Endothelial cell of umbilical vein (primary cell): ENCODE data around the gene ACAP2. TPM values are rescaled to one million over a fixed set of nuclear protein-coding genes. Genes with fewer than 3 reads are reported as not detected.
A peak's percentile ranks its signal among the peaks of the same experiment; 100 is the strongest.

Experiments
- BruUV-seq: library from RNA; stranded (reverse); fragments of 400-500 nt; replicated peaks from 2 replicates; lab custom pipeline; 2021; lab: Mats Ljungman, UMichigan
- CTCF ChIA-PET: fragments of 300-600, 350-600 bp; sonication (Branson Sonifier 250); formaldehyde crosslinking; loops from one replicate; lab custom pipeline; 2021; ENCODE audit warnings: antibody characterized with exemption, inconsistent platforms; lab: Charles Lee
- POLR2A ChIA-PET: fragments of 300-600, 350-600 bp; sonication (Branson Sonifier 250); formaldehyde crosslinking; loops from one replicate; lab custom pipeline; 2021; ENCODE audit warnings: antibody characterized with exemption, inconsistent platforms; lab: Charles Lee
- DNase-seq: peaks from one replicate; pipeline ENCODE4 v3.0.0-alpha.2; 2011; ENCODE audit warnings: low read depth, low spot score
- FAIRE-seq: peaks from 2 replicates; lab custom pipeline; 2011; peaks lifted over from hg19 to GRCh38; lab: Jason Lieb, UNC
- H2AFZ ChIP-seq: 2 replicates; pipeline ENCODE4 v1.6.0; 2012; ENCODE audit warnings: low read depth, low read length, control low read depth, inconsistent platforms
- H3K27ac ChIP-seq: 2 replicates; pipeline ENCODE4 v1.5.1; 2011; ENCODE audit warnings: low read depth, mild to moderate bottlenecking, control low read depth, low read length, moderate library complexity; ENCODE audit not compliant: insufficient read depth
- H3K27me3 ChIP-seq, 2 experiments: 2 replicates each; pipeline versions ENCODE4 v1.6.0 to v1.6.1; 2011; ENCODE audit warnings: low read length in 2 of 2, mixed read lengths in 1 of 2; ENCODE audit not compliant: control insufficient read depth in 2 of 2, insufficient read depth in 2 of 2
- H3K36me3 ChIP-seq, 2 experiments: 2 replicates in 1 of 2; 3 replicates in 1 of 2; pipeline ENCODE4 v1.5.1; 2011; ENCODE audit warnings: low read length in 2 of 2, mild to moderate bottlenecking in 1 of 2, moderate library complexity in 1 of 2; ENCODE audit not compliant: control insufficient read depth in 2 of 2, insufficient read depth in 2 of 2; ENCODE audit errors: extremely low read depth in 1 of 2
- H3K4me1 ChIP-seq: 3 replicates; pipeline ENCODE4 v1.5.1; 2011; ENCODE audit warnings: mild to moderate bottlenecking, low read length; ENCODE audit not compliant: control insufficient read depth, insufficient read depth; ENCODE audit errors: extremely low read depth
- H3K4me2 ChIP-seq: 2 replicates; pipeline ENCODE4 v1.6.1; 2011; ENCODE audit warnings: low read length, control low read depth, mixed read lengths; ENCODE audit not compliant: insufficient read depth
- H3K4me3 ChIP-seq, 3 experiments: fragments of 200-600 bp in 1 of 3; sonication (generic), shearing (Covaris generic) in 1 of 3; replicated peaks in 1 of 3; 2 replicates each; pipeline ENCODE4 v1.5.1; 2011 to 2016; ENCODE audit warnings: control low read depth in 3 of 3, low read length in 3 of 3, mild to moderate bottlenecking in 2 of 3, inconsistent platforms in 1 of 3, low read depth in 1 of 3, moderate library complexity in 1 of 3; ENCODE audit not compliant: insufficient read depth in 1 of 3
- H3K79me2 ChIP-seq: 2 replicates; pipeline ENCODE4 v1.6.0; 2012; ENCODE audit warnings: low read length, inconsistent platforms; ENCODE audit not compliant: control insufficient read depth, insufficient read depth
- H3K9ac ChIP-seq: replicated peaks from 2 replicates; pipeline ENCODE3; 2011; ENCODE audit warnings: low read length, control low read depth; ENCODE audit not compliant: insufficient read depth; ENCODE audit errors: extremely low read depth
- H3K9me1 ChIP-seq: replicated peaks from 3 replicates; pipeline ENCODE4 v1.6.0; 2011; ENCODE audit warnings: mild to moderate bottlenecking, low read length; ENCODE audit not compliant: control insufficient read depth, insufficient read depth; ENCODE audit errors: extremely low read depth
- H3K9me3 ChIP-seq: replicated peaks from 2 replicates; pipeline ENCODE4 v1.5.1; 2012; ENCODE audit warnings: low read length, inconsistent platforms; ENCODE audit not compliant: control insufficient read depth, insufficient read depth
- H4K20me1 ChIP-seq: replicated peaks from 2 replicates; pipeline ENCODE3; 2011; ENCODE audit warnings: mild to moderate bottlenecking, low read length; ENCODE audit not compliant: control insufficient read depth, insufficient read depth; ENCODE audit errors: extremely low read depth
- CTCF ChIP-seq, 2 donors: IDR thresholded peaks; 1 replicate in 1 of 2; 2 replicates in 1 of 2; pipeline ENCODE4 v1.5.1; 2011; ENCODE audit warnings: low read length in 2 of 2, mild to moderate bottlenecking in 2 of 2, moderate library complexity in 2 of 2, control low read depth in 1 of 2, inconsistent platforms in 1 of 2, low read depth in 1 of 2; ENCODE audit not compliant: insufficient read depth in 1 of 2; ENCODE audit errors: extremely low read depth in 1 of 2
- EZH2 ChIP-seq: IDR thresholded peaks from 2 replicates; pipeline ENCODE4 v1.6.1; 2012; ENCODE audit warnings: borderline replicate concordance, low read depth, mild to moderate bottlenecking, moderate library complexity, low read length, inconsistent platforms; ENCODE audit not compliant: severe bottlenecking
- FOS ChIP-seq: IDR thresholded peaks from 2 replicates; pipeline ENCODE4 v1.6.1; 2011; ENCODE audit warnings: mild to moderate bottlenecking, low read length, moderate library complexity, borderline replicate concordance; ENCODE audit not compliant: insufficient read depth
- GATA2 ChIP-seq: IDR thresholded peaks from 2 replicates; pipeline ENCODE4 v1.7.0; 2011; ENCODE audit warnings: low read depth, mild to moderate bottlenecking, moderate library complexity, mixed read lengths, low read length; ENCODE audit not compliant: insufficient read length, insufficient read depth
- JUN ChIP-seq: IDR thresholded peaks from 2 replicates; pipeline ENCODE4 v1.6.1; 2011; ENCODE audit warnings: borderline replicate concordance, low read depth; ENCODE audit not compliant: insufficient read length, insufficient read depth
- MYC ChIP-seq: IDR thresholded peaks from one replicate; pipeline ENCODE4 v1.6.1; 2011; ENCODE audit warnings: mild to moderate bottlenecking, low read depth, low read length
- POLR2A ChIP-seq: IDR thresholded peaks from 2 replicates; pipeline ENCODE4 v1.6.1; 2012; ENCODE audit warnings: low read depth, mild to moderate bottlenecking, control low read depth, low read length
- POLR2AphosphoS5 ChIP-seq: IDR thresholded peaks from 2 replicates; pipeline ENCODE4 v1.6.1; 2012; ENCODE audit warnings: low read depth, mild to moderate bottlenecking, control low read depth, low read length, moderate library complexity; ENCODE audit not compliant: insufficient read depth
- dilution Hi-C: fragments of 300-500 bp; cut with MboI; formaldehyde crosslinking; loops from one replicate; pipeline ENCODE4 v1.15.0; 2019; ENCODE audit warnings: low sequenced_read_pairs; ENCODE audit not compliant: extremely low pct_ligation_motif_present
- intact Hi-C: fragments of 100-400 bp; cut with micrococcal nuclease; formaldehyde crosslinking; loops from one replicate; pipeline ENCODE4 v1.10.0; 2022
- polyA plus RNA-seq, 4 experiments: library from polyadenylated mRNA; depleted of rRNA in 3 of 4; stranded (reverse) in 3 of 4; unstranded in 1 of 4; fragments of >200 nt; gene quantifications; 2 replicates each; pipeline versions ENCODE4 v1.2.1 to v1.2.3, GENCODE V29; 2011 to 2012; ENCODE audit warnings: missing spikeins in 1 of 4
- total RNA-seq: library from RNA; stranded (reverse); gene quantifications from 2 replicates; pipeline ENCODE4 v1.2.3, GENCODE V29; 2021
- TF ChIP-seq, protein P1 (sequence below): IDR thresholded peaks from 2 replicates; pipeline ENCODE4 v1.6.1; 2011; ENCODE audit not compliant: insufficient read depth, insufficient read length

Gene ACAP2
- total and polyA plus RNA-seq, 2 donors (not counting 3 experiments of a cell fraction or from before 2014, with no cell fraction given) = 13.6 to 36.9 TPM

- Histone ChIP-seq H3K4me1 (peaks cover 14% of the 10 kb centered on the region), H3K9ac (no peak overlapping the region), H3K9me3 (no peaks in the 10 kb centered on the region), H3K27me3 (no peaks in the 10 kb centered on the region), H3K36me3 (peaks cover 0 to 4% of the 10 kb centered on the region in 2 experiments), H3K27ac (no peak overlapping the region), H2AFZ (no peak overlapping the region), H3K79me2 (peaks cover 9% of the 10 kb centered on the region), H3K4me2 (no peak overlapping the region), H3K9me1 (no peaks in the 10 kb centered on the region), H4K20me1 (no peaks in the 10 kb centered on the region), H3K4me3 (no peak overlapping the region)
- BruUV-seq = no TSS peak
- no peak for DNase-seq
- intact Hi-C loops (no loop called here), dilution Hi-C loops (no loop called here)
- ChIA-PET CTCF (interaction anchor here (0.8 to 2.8 kb wide), 8 partner anchors 12 to 248 kb away, joined by 3 to 12 read pairs (median 5); no protein-coding TSS in a partner anchor), POLR2A (no interaction called here)
- no peak for FAIRE-seq
- no peak for TF ChIP-seq GATA2
- TF ChIP-seq MYC = no peak
Measured at GRCh38 chr3:195274259-195274966, 168.4 kb downstream of the ACAP2 start.

- Histone ChIP-seq H3K4me3 (peak overlapping the region; percentile 79 to 91 (median 79)), H3K27ac (peak overlapping the region; percentile 67), H3K79me2 (peaks cover 28% of the 10 kb centered on the region), H3K9me3 (no peaks in the 10 kb centered on the region), H3K36me3 (no peaks in the 10 kb centered on the region), H3K4me2 (peak overlapping the region; percentile 96), H3K4me1 (peaks cover 23% of the 10 kb centered on the region), H2AFZ (peak overlapping the region; percentile 95), H3K9me1 (no peaks in the 10 kb centered on the region), H4K20me1 (no peaks in the 10 kb centered on the region), H3K27me3 (no peaks in the 10 kb centered on the region), H3K9ac (peak overlapping the region; percentile 74)
- dilution Hi-C loops = no loop called here
- peak; percentile 93 for DNase-seq
- intact Hi-C loops = loop anchor here (1.0 kb wide), 2 partner anchors 171 to 251 kb away; no protein-coding TSS in a partner anchor
- ChIA-PET POLR2A (interaction anchor here (0.6 to 3.0 kb wide), 6 partner anchors 69 to 600 kb away, joined by 3 to 18 read pairs (median 8); partner anchors contain the start of genes ACAP2, FAM43A, LSG1 and PPP1R2), CTCF (interaction anchor here (0.6 to 4.0 kb wide), 83 partner anchors 8 to 627 kb away, joined by 3 to 195 read pairs (median 4); partner anchors contain the start of genes ACAP2, APOD, LSG1 and PPP1R2)
- TF ChIP-seq POLR2A (peak; percentile 84), GATA2 (no peak), POLR2AphosphoS5 (peak; percentile 79), CTCF (IDR thresholded peaks at IDR 0.05; ENCODE audit: extremely low read depth in 1 of 2, insufficient read depth in 1 of 2, low read depth in 1 of 2, low read length in 2 of 2) (peak; percentile 94 to 98), MYC (no peak), FOS (no peak), JUN (no peak), EZH2 (no peak)
- TF ChIP-seq, protein P1, sequence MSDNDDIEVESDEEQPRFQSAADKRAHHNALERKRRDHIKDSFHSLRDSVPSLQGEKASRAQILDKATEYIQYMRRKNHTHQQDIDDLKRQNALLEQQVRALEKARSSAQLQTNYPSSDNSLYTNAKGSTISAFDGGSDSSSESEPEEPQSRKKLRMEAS = no peak
- no peak for FAIRE-seq
- BruUV-seq = TSS peak; percentile 51
Measured at GRCh38 chr3:195271410-195272243, 171.2 kb downstream of the ACAP2 start.
